ENCODE data around the gene TLE5.

TLE5 gene, protein sequence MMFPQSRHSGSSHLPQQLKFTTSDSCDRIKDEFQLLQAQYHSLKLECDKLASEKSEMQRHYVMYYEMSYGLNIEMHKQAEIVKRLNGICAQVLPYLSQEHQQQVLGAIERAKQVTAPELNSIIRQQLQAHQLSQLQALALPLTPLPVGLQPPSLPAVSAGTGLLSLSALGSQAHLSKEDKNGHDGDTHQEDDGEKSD

DNA sequence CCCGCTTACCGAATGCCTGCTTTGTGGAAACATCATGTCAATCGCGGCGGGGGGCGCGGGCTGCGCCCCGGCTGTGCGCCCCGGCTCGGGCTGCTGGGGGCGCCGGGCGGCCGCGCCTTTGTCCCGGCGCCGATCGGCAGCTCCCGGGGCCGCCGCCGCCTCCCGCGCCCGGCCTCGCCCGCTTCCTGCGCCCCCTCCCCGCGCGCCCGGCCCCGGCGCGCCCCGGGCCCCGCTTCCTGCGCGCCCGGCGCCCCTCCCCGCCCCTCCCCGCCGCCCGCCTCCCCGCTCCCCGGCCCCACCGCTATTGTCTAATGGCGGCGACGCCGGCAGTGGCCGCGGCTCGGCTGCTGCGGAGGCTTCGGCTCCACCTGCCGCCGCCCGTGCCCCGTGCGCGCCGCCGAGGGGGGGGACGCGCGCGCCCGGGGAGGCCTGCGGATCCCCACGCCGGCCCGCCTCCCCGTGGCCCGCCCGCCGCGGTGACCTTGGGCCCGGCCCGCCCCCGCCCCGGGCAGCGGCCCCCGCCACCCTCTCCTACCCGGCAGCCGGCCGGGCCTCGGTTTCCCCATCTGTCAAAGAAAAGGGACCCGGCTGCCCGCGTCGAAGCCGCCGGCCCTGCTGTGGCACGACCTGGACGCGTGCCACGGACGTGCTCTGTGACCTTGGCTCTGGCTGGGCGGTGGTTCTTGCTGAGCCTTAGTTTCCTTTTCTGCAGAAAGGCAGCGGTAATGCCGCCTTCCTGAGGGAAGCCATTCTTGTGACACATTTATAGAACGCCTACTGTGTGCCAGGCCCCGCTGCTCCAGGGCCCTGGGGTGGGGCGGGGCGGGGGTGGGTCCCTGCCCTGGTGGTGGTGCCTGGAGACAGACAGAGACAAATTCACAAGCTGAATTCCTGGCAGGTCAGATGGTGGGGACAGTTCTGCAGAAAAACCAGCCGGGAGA lies at the start of gene TLE5:
TLE5 (minus strand) TSS at position 331 of the 941 bp plus-strand sequence; CDS start at position 36, 295 bp downstream.
- DNase-seq = peak; percentile 48

DNA sequence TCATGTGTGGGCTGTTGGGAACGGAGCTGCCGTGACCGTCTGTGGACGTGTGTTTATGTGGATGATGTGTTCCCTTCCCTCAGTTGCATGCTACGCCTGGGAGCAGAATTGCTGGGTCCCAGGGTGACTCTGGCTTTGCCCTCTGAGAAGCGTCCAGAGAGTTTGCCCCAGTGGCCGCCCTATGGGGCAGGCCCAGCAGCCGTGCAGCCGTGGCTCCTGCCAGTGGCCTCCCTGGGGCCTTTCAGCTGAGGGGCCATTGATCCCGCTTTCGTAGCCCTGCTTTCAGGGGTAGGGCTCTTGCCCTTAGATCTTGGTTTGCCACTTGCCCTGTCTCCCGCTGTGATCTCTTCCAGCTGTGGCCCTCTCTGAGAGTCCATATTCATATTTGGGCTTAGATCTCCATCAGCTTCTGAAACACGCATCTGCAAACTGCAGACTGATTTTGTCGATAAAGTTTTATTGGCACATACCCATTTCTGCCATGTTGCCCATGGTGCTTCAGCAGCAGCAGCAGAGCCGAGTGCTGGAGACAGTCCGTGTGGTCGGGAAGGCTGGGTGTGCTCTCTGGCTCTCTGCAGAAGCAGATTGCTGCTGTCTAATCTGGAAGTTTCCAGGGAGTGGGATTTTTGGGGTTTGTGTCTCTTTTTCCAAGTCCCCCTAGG lies 49.4 kb upstream of the TLE5 start:
- DNase-seq = no peak

DNA sequence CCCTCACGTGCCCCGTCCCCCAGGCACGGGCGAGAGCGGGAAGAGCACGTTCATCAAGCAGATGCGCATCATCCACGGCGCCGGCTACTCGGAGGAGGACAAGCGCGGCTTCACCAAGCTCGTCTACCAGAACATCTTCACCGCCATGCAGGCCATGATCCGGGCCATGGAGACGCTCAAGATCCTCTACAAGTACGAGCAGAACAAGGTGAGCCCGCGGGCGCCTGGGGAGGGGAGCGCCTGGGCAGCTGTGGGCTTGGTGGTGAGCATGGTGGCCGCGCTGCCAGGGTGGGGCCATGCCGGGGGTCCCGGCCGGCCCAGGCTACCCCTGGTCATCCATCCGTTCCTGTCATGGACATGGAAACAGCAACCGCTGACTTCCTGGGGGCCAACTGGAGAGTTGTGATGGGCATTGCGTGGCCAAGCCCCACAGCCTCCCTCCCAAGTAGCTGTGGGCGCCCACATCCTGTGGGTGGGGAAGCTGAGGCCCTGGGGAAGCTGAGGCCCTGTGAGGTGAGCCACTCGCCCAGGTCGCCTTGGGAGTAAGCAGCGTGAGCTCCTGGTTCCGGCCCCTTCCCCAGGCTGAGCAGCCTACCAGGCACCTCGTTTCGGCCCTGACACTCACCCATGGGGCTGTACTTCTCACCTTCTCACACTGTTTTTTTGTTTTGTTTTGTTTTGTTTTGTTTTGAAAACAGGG lies 48.0 kb upstream of the TLE5 start:
- DNase-seq = no peak

DNA sequence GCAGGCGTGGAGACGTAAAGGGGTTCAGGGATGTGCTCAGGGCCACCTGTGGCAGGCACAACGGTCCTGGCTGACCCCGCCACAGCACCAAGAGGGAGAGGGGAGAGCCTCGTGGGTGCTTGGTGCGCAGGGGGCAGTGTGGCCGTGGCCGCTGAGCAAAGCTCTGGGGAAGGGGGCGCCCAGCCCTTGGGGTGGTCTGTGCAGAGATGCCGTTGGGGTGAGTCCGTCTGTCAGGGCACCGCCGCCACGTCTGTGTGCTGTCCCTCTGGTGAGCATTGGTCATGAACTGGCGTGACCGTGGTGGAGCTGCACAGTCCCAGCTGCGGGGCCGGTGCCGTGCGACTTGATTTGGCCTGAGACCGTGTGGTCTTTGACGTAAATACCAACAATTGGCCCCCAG lies 47.2 kb upstream of the TLE5 start:
- DNase-seq = no peak

DNA sequence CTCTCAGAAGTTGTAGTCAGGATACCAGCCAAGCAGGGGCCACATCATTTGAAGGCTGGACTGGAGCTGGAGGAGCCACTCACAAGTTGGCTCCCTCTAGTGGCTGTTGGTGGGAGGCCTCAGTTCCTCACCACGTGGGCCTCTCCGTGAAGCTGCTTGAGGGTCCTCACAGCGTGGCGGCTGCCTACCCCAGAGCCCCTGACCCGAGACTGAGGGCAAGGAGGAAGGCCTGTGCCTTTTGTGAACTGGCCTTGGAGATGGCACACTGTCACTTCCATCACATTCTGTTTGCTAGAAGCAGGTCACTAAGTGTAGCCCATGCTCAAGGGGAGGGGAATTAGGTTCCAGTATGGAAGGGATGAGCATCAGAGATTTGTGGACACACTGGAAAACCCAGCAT lies 46.5 kb upstream of the TLE5 start:
- DNase-seq = peak; percentile 19

DNA sequence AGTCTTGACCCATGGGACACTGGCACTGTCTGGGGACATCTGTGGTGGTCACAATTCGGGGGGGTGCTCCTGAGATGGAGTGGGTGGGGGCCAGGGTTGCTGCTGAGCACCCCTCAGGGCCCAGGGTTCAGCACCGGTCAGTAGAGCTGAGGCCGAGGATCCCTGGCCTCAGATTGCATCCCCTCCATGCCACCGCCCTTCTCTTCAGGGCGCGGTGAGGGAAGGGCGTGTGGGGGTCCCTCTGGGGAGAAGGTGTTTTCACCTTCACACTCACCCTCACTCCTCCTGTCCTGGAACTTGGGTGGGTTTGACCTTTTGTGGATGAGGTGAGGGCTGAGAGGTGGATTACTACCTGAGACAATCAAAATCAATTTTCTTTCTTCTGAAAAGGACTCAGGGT lies 45.4 kb upstream of the TLE5 start:
- DNase-seq = no peak

DNA sequence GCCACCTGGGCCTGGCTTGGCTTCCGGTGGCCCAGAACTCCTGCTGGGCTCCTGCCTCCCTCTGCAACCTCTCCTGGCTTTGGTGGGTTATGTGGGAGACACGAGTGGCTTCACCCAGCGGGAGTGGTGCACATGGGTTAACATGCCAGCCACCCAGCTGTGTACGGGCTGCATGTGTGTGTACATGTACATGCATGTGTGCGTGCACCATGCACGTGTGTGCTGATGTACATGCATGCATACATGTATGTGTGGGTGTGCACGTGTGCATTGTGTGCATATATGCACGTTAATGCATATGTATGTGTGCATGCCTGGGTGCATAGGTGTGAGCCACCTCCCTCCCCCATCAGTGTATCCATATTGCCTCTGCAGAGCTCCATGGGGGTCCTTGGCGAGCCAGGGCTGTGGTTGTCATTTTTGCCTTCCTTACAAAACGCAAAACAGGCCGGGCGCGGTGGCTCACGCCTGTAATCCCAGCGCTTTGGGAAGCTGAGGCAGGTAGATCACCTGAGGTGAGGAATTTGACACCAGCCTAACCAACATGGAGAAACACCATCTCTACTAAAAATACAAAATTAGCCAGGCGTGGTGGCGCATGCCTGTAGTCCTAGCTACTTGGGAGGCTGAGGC lies 44.3 kb upstream of the TLE5 start:
- no peak for DNase-seq

DNA sequence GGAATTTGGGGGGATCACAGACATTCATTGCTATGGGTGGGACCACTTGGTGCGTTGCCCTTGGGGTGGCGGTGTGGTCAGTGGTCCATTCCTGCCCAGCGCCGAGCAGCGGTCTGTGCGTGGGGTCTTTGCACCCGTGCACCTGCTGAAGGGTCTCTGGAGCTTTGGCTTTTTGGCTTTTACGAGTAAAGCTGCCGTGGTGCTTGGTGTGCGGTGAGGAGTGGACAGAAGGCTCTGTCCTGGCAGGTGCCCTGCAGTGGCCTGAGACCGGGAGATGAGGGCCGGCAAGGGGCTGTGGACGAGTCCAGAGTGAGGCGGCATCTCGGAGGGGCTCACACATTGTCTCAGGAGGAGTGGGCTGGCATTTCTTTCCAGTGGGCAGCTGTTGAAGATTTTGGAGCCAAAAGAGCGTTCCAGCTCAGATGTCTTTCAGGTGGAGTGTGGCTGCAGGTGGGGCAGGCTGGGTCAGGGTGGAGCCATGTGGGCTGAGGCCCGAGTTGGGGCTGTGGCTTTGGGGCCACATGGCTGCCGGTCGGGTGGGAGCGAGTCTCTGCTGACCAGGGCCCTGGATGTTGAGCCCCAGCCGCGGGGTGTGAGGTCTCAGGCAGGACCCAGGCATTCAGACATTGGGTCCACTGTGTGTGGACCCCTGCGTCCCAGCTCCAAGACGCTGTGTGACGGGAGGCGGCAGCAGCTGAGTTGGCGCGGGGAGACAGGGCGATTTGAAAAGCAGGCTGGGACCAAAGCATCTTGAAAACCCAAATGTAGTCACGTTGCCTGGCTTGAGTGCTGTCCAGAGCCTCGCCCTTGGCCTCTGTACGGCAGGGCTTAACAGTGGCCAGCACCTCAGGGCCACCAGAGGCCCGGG lies 43.6 kb upstream of the TLE5 start:
- DNase-seq = no peak

DNA sequence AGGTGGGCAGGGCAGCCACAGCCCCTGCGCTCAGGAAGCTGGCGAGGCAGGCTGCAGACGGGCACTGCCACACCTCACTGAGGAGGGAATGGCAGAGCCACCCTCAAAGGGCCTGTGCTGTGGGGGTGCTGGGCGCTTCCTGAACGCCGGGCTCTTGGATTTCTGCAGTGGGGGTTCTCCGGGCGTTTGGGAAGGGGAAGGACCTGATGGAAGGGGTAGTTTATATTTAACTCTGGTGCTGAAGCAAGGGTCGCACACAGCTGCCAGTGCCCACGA lies 42.4 kb upstream of the TLE5 start:
- no peak for DNase-seq

DNA sequence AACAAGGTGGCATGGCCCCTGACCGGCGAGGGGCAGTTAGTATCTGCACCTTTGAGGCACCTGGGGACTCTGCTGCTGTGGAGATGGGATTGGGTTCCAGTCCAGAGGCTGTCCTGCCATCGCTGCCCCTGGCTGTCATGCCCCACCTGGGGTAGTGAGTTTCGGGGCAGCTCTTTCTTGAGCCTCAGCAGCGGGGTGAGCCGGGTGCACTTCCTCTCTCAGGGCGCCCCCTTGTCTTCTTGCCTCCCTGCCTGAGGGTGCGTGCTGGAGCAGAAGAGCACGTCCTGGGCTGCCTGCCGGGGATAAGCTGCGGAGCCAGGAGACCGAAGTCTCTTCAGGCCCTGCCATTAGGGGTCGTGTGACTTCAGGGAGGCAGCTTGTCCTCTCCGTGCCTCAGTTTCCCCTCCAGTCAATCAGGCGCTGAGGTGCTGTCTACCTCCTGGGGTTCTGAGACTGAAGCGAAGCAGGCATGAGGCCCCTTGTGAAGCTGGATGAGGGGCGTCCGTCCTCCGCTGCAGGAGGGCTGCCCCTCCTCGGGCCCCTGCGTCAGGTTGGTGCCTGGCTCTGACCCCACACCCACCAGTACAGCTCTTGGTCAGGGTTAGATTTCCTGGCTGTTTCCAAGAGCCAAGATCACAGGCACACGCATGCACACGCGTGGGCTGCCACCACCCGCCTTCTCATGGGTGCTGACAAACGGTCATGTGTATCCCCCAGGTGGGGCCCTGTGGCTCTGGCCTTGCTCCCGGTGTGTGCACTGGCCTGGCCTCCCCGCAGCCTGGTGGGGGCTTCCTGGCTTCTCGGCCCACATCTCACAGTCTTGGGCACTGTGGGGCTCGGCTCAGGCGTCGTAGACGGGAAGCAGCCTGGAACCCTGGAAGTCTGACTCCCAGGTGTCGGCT lies 40.2 kb upstream of the TLE5 start:
- no peak for DNase-seq

DNA sequence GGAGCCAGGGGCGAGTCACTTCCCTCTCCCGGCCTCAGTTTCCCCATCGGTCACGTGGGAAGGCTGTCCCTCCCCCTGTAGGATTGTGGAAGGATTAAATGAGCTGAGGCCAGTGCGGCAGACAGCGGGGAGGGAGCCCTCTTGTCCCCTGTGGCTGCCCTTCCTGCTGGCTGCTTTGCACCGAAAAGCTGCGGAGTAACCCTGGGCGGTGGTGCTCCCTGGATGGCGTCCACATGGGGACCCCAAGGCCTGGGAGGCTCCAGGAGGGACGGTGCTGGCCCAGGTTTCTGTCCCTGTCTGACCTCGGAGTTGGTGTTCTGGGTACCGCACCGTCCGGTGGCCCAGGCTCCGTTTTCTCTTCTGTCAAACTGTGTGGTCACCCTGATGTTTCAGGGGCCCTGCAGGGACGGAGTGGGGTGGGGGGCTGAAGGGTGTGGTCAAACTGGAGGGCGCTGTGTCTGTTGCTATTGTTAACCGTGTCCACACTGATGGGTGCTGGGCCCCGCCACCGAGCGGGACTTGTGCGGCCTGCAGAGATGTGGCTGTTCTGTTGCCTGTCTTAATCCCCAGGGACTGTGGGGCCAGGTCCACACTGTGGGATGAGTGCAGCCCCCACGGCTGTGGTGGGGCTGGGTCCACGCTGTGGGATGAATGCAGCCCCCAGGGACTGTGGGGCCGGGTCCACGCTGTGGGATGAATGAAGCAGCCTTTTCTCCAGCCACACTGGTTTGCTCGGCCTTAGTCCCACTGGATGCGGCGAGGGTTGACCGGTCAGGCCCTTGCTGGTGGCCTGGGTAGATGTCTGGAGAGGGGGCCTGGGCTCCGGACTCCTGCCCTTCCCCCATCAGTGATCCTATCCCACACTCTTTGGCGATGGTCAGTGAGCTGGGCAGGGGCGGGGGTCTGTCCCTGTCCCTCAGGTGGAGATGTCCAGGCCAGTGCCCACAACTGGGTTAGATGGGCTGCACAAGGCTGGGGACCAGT lies 38.7 kb upstream of the TLE5 start:
- DNase-seq = no peak

DNA sequence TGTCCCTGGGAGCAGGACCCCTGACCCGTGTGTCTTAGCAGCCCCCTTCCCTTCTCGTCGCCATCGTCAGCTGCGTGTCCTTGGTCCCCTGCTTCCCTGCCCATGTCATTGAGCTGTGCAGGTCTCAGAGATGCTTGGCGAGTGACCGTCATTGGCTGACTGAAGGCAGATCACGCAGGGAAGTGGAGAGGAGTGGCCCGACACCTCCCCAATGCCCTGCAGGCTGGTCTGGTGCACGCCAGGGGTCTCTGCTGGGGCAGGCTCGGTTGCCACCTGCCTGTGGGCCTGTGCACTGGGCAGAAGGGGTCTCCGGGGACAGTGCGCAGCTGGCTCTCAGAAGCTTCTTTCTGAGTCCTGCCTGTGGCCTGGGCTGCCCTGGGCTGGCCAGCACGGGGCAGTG lies 38.0 kb upstream of the TLE5 start:
- DNase-seq = no peak

DNA sequence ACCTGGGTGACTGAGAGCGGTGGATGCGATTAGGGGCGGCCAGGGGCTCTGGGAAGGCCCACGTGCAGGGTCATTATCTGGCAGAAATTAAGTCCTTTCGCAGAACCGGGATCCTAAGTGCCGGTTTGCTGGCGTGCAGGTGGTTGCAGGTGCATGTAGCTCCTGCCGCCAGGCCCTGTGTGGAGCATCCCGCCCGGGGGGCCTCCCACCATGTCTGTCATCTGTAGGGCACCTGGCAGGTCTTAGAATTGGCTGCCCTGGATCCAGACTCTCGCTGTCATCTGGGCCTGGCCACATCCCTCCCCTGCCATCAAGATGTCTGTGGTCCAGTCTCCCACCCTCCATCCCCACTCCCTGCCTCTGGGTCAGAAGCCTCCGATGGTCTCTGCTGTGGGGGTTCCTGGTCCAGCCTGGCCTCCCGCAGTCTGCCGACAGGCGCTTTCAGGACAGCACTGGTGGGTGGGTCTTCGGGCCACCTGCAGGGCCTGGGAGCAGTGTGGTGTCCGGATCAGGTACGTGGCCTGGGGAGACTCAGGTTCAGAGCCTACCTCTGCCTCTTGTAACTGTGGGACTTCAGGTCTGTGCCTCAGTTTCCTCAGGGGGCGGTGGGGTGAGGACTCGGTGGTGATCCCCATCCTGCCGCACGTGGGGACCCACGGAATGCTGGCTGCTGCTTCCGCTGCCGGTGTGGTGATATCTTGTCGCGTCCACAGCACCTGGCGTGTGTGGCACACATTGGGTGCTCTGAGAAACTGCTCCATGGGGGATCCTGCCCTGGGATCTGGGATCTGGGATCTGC lies 37.3 kb upstream of the TLE5 start:
- DNase-seq = no peak

DNA sequence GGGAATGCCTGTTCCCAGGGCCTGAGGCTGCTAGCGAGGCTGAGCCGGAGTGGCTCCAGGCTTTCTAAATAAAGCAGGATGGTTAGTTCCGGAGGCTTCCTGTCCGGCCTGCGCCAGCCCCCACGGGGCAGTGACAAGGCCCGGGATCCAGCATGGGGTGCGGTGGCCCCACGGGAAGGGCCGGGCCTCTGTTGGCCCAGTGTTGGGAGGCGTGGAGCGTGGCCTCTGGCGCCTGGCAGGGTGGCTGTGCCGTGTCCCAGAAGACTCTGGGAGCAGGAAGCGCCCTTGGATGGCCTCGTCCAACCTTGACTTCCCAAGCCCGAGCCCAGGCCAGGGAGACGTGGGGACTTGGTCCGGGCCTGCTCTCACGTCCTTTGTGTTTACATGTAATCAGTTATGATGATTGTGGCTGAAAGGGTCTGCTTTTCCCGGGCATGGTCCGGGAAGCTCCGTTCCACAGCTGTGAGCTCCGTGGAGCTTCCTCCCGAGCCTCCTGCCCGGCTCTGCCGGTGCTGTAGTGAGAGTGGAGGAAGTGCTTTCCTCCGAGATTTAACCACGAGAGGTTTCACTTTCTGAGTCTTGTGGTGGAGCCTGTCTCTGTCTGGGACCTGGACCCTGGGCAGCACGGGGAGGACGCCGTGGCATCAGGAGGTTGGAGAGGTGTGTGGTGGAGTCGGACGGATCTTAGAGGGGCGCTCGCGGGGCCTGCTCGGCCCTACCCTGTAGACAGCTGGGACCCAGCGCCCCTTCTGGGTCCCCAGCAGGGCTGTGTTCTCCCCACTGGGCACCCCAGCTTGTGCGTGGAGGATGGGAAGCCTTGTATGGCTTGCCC lies 36.4 kb upstream of the TLE5 start:
- no peak for DNase-seq

DNA sequence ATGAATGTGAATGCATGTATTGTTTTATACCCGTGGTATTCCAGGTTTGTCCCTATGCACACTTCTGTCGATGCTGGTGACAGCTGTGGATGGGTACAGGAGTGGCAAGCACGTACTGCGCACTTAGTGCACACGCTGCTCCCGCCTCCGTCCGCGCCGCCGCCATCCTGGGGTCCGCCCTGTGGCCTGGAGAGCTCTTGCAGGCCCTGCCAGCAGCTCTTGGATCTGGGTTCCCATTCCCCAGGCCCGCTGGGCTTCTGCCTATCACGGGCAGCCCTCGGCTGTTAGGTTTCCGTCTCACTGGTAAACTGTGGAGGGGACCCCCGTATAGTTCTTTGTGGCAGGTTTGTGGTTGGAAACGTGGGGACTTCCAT lies 35.8 kb upstream of the TLE5 start:
- no peak for DNase-seq

DNA sequence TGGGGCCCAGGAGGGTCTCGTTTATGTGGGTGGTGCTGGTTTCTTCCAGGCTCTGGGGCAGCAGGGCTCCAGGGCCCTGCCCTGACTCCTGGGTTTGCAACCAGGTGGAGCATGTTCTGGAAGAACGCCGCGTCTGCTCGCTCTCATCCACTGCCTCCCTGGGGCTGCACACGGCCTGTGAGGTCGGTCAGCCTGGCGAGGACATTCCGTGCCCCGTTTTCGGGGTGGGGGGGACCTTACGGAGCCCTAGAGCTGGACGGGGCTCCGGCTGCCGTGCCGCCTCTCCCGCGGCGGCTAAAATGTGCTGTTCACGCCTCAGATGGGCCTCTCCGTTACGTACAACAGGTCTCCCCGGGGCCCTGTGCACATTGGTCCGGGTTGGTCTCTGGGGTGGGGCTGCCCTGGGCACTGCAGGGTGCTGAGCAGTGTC lies 35.2 kb upstream of the TLE5 start:
- no peak for DNase-seq

DNA sequence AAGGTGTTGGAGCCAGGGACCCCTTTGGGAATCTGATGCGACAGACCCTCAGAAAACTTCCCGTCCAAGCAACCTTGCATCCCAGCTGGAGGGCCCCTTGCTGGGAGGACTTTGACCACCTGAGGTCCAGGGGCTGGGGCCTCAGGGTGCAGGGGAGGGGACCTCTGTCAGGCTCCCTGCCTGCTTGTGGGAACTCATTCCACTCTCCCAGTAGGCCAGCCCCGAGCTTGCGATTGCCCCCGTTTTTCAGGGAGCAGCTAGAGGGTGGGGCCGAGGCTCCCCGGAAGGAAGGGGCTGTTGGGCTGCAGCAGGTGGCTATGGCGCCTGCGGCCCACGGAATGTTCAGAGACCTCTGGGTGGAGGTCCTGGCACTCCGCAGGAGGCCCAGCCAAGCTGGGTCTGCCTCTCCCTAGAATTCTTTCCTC lies 34.6 kb upstream of the TLE5 start:
- DNase-seq = no peak

Data from midbrain (tissue), 1 donor.